HFF-Myc (cell line): ENCODE measurements around the gene RPL29.

Experiments used
- DNase-seq: peaks from one replicate; pipeline ENCODE4 v3.0.0-alpha.2; 2011; ENCODE audit warnings: low read depth; ENCODE audit errors: extremely low read depth
- H3K4me3 ChIP-seq: replicated peaks from 2 replicates; pipeline ENCODE4 v1.5.1; 2011; ENCODE audit warnings: low read depth, mild to moderate bottlenecking, control low read depth, low read length
- TF ChIP-seq, protein P1 (sequence below): IDR thresholded peaks from 2 replicates; pipeline ENCODE4 v1.5.1; 2012; ENCODE audit warnings: mild to moderate bottlenecking, low read depth, low read length, control low read depth; ENCODE audit errors: missing control alignments

RPL29 gene

DNA sequence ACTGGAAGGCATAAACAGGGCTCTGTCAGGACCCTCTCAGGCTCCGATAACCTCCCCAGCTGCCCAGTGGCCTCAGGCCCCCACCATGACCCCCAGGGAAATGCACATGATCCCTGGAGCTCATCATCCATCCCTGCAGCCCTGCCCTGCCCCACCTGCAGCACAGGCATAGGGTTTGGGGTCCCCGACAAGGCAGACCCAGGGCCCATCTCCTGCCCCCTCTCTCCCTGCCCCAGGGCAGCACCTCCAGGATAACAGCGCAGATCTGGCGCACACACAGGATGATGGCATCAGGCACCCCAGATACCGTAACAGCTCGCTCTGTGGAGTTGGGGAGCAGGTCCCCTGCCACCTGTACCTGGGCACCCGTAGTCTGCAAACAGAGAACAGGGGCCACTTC lies 36.0 kb downstream of the RPL29 start:
- DNase-seq, result no peak
- no peak overlapping the region for H3K4me3 ChIP-seq
- TF ChIP-seq, protein P1, sequence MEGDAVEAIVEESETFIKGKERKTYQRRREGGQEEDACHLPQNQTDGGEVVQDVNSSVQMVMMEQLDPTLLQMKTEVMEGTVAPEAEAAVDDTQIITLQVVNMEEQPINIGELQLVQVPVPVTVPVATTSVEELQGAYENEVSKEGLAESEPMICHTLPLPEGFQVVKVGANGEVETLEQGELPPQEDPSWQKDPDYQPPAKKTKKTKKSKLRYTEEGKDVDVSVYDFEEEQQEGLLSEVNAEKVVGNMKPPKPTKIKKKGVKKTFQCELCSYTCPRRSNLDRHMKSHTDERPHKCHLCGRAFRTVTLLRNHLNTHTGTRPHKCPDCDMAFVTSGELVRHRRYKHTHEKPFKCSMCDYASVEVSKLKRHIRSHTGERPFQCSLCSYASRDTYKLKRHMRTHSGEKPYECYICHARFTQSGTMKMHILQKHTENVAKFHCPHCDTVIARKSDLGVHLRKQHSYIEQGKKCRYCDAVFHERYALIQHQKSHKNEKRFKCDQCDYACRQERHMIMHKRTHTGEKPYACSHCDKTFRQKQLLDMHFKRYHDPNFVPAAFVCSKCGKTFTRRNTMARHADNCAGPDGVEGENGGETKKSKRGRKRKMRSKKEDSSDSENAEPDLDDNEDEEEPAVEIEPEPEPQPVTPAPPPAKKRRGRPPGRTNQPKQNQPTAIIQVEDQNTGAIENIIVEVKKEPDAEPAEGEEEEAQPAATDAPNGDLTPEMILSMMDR, result no peak

DNA sequence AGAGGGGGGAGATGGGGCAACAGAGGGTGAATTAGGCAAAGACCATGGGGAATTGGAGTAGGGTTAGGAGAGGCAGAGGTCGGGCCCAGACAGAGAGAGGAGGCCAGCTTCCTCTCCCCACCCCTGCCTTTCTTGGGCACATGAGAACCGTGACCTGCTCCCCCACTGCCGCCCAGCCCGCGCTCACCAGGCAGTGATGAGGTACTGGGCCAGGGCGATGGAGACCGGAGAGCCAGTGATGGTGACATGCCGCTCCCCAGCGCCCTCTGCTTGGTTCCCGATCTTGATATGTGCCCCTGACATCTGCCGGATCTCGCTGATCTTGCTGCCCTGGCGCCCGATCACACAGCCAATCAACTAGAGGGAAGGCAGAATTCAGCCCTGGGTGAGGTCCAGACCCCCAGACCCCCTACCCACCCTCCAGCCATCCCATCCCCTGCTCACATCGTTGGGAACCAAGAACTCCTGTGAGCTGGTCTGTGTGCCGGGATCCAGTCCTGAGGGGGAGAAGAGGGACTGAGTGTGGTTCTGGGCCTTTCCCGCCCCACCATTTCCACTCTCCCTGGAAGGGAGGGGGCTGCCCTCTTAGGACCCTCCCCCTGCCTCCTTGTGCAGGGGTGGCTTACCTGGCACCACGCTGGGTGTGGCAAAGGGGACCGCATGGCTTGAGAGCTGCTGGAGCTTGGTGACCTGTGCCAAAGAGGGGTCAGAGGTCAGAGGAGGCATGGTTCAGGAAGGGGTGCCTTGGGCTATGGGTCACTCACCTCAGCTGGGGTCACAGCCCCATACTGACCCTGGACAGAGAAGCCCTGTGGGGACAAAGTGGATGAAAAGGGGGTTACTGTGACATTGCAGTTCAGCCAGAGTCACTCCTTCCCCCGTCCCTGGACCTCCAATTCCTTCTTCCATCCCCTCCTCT lies 36.8 kb downstream of the RPL29 start:
- H3K4me3 ChIP-seq, result no peak overlapping the region
- DNase-seq, result no peak
- TF ChIP-seq, protein P1, result no peak

DNA sequence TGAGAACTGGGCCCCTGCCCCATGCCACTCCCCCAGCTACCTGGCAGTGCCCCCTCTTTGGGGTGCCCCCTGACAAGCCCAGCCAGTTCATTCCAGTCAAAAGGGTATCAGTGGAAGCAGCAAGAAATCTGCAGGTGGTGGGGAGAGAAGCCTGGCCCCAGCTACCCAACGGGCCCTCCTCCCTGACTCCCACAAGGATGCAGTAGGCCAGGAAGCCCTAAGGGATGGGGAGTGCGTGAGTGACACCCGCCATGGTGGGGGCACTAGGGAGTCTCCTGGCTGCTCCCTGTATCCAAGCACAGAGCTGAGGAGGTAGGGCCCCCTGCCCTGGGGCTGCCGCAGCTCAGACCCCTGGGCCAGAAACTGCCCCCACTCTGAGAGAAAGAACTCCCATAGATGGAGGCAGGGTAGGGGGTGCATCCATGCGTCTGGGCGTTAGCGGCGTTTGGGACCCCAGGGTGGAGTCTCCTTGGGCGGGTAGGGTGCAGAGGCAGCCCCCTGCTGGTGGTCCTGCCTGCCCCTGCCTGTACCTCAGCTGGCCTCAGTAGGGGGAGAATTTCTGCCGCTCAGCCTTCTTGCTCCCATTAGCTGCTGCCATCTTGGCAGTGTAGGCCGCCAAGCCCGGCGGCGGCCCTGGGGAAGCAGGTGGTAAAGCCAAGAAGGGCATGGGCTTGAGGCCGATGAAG lies 38.0 kb downstream of the RPL29 start:
- DNase-seq, result no peak

DNA sequence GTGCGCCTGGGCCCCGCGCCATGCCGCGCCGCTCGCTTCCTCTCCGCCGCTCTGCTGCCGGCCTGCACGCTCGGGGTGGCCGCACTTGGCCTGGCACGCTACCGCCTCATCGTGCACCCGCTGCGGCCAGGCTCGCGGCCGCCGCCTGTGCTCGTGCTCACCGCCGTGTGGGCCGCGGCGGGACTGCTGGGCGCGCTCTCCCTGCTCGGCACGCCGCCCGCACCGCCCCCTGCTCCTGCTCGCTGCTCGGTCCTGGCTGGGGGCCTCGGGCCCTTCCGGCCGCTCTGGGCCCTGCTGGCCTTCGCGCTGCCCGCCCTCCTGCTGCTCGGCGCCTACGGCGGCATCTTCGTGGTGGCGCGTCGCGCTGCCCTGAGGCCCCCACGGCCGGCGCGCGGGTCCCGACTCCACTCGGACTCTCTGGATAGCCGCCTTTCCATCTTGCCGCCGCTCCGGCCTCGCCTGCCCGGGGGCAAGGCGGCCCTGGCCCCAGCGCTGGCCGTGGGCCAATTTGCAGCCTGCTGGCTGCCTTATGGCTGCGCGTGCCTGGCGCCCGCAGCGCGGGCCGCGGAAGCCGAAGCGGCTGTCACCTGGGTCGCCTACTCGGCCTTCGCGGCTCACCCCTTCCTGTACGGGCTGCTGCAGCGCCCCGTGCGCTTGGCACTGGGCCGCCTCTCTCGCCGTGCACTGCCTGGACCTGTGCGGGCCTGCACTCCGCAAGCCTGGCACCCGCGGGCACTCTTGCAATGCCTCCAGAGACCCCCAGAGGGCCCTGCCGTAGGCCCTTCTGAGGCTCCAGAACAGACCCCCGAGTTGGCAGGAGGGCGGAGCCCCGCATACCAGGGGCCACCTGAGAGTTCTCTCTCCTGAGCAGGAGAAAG lies 39.6 kb downstream of the RPL29 start:
- H3K4me3 ChIP-seq, result 0 out of 2 replicates have a peak overlapping the region, but pooled peaks have one; percentile 20
- no peak for DNase-seq
- TF ChIP-seq, protein P1, result peak; percentile 52

More for the DNA sequence above, 38.0 kb downstream of the RPL29 start:
- H3K4me3 ChIP-seq, result no peak overlapping the region
- TF ChIP-seq, protein P1, result no peak

DNA sequence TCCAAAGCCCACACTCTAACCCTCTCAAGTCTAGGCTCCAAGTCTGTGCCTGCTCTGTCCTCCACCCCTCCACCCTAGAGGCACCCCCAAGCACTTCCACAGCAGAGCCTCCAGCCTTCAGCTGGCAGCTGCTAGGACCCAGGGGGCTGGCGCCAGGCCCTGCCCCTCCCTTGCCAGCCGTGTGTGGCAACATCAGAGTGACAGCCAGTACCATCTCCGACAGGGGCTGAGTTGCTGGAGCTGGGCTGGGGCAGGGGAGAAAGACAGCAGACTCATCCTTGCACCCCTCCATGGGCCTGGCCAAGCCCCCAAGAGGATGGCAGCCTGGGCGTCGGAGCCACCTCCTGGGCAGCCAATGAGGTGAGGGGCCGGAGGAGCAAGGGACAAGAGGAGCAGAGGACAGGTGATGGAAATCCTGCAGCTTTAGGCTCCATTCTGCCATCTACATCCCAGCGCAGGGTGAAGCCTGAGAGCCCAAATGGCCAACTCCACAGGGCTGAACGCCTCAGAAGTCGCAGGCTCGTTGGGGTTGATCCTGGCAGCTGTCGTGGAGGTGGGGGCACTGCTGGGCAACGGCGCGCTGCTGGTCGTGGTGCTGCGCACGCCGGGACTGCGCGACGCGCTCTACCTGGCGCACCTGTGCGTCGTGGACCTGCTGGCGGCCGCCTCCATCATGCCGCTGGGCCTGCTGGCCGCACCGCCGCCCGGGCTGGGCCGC lies 40.4 kb downstream of the RPL29 start, which contains the start of gene GPR62:
TSS of gene GPR62 (plus strand) at position 207 of the 718 bp plus-strand sequence. CDS start at position 479, 272 bp downstream.
- TF ChIP-seq, protein P1, result no peak
- DNase-seq, result no peak
- 0 out of 2 replicates have a peak within 1 kb of the TSS, but pooled peaks have one; percentile 20 for H3K4me3 ChIP-seq
